Prostate gland (tissue), 2 donors: Measurements from ENCODE around the gene GRID1. TPM values are rescaled to one million over a fixed set of nuclear protein-coding genes. Genes with fewer than 3 reads are reported as not detected.

ENCODE experiments used
- DNase-seq: peaks from one replicate; pipeline ENCODE4 v3.0.0-alpha.2; 2019; ENCODE audit warnings: low spot score
- H3K27ac ChIP-seq, 2 donors: fragments of 200-600 bp; sonication (generic); 2 replicates each; pipeline ENCODE4 v1.5.1; 2017 to 2019
- H3K27me3 ChIP-seq: fragments of 200-600 bp; sonication (generic); replicated peaks from 2 replicates; pipeline ENCODE4 v1.5.1; 2019; ENCODE audit not compliant: insufficient read depth
- H3K36me3 ChIP-seq, 2 donors: fragments of 200-600 bp; sonication (generic); 1 replicate in 1 of 2; 2 replicates in 1 of 2; pipeline versions ENCODE4 v1.5.1 to v1.8.1; 2017 to 2019
- H3K4me1 ChIP-seq: fragments of 200-600 bp; sonication (generic); replicated peaks from 2 replicates; pipeline ENCODE4 v1.5.1; 2019
- H3K4me3 ChIP-seq, 2 donors: fragments of 200-600 bp; sonication (generic); 2 replicates each; pipeline ENCODE4 v1.5.1; 2017 to 2019
- H3K9me3 ChIP-seq: fragments of 200-600 bp; sonication (generic); 2 replicates; pipeline ENCODE4 v1.5.1; 2017
- CTCF ChIP-seq, 4 experiments: fragments of 200-600 bp in 2 of 4; fragments of 450-650 bp in 2 of 4; sonication (generic) in 2 of 4; IDR thresholded peaks; 1 replicate in 3 of 4; 2 replicates in 1 of 4; pipeline ENCODE4 v1.5.1; 2016 to 2019; ENCODE audit warnings: antibody characterized with exemption in 4 of 4, mild to moderate bottlenecking in 2 of 4, moderate library complexity in 2 of 4
- POLR2A ChIP-seq: fragments of 450-650 bp; IDR thresholded peaks from one replicate; pipeline ENCODE4 v1.6.1; 2016; ENCODE audit warnings: antibody characterized with exemption, mild to moderate bottlenecking
- POLR2AphosphoS5 ChIP-seq: sonication (generic); formaldehyde crosslinking; IDR thresholded peaks from one replicate; pipeline ENCODE4 v1.6.1; 2017; ENCODE audit warnings: antibody characterized with exemption
- WGBS: methylation state at CpG from one replicate; pipeline ENCODE4 v1.1.5; 2018; 5-methylcytosine and 5-hydroxymethylcytosine counted together
- intact Hi-C: fragments of 100-400 bp; cut with DNase I; formaldehyde crosslinking; loops from one replicate; pipeline ENCODE4 v1.14.2; 2022
- total RNA-seq, 2 donors: library from RNA; depleted of rRNA; stranded (reverse); fragments of >200 nt; gene quantifications; one replicate each; pipeline ENCODE4 v1.1.0, GENCODE V29; 2016

Gene GRID1
- total RNA-seq, 2 donors from 2014 or later = 1.0 to 10.0 TPM

DNA sequence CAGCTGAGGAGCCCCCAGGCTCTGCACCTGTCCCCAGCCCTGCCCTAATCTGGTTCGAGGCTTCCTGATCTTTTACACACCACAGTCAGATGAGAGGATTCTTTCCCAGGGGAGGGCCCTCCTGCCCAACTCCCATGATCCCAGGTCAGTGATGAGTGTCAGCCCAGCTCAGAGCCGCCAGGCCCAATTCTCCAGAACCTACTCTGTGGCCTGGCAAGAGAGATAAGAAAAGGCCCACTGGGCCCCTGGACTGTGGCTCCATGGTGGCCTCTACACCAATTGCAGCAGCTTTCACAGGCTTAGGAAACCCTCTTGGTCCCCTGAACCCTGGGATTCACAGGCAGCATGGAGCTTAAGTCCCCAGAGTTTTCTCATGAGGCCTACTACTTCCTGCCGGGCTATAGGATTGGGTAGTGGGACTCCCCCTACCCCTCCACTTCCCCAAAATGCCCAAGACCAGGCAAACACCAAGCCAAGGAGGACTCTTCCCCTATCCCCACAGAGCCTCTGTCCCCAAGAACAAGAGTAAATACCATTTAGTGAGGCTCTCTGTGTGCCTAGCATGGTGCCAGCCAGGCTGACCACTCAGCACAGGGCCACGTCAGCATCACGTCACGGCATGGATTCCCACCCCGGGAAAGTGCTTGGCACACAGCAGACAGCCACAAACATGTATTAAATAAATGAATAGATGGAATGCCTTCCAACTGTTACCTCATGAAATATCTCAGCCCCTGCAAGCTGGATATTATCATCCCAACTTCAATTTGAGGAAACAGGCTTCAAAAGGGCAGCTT lies 100.0 kb downstream of the GRID1 start:
- H3K27ac ChIP-seq = no peak overlapping the region
- no peaks in the 10 kb centered on the region for H3K4me1 ChIP-seq
- TF ChIP-seq CTCF (IDR thresholded peaks at IDR 0.05) = no peak
- no peak for TF ChIP-seq POLR2A
- no peak for TF ChIP-seq POLR2AphosphoS5
- no peaks in the 10 kb centered on the region for H3K9me3 ChIP-seq
- no peak for DNase-seq
- no peaks in the 10 kb centered on the region for H3K27me3 ChIP-seq
- intact Hi-C loops = no loop called here
- no peak overlapping the region for H3K4me3 ChIP-seq
- H3K36me3 ChIP-seq = no peaks in the 10 kb centered on the region
- WGBS = 92% methylated on average over 7 of the region's 7 CpGs

GRCh38 chr10:86265895-86266259 lies 100.7 kb downstream of the GRID1 start:
- WGBS = 93% methylated on average over 3 of the region's 3 CpGs
- Histone ChIP-seq H3K9me3 (no peaks in the 10 kb centered on the region), H3K4me1 (no peaks in the 10 kb centered on the region), H3K36me3 (no peaks in the 10 kb centered on the region), H3K27ac (no peak overlapping the region), H3K4me3 (no peak overlapping the region), H3K27me3 (no peaks in the 10 kb centered on the region)
- intact Hi-C loops = no loop called here
- TF ChIP-seq POLR2AphosphoS5 (no peak), POLR2A (no peak), CTCF (IDR thresholded peaks at IDR 0.05) (no peak)
- DNase-seq = no peak

- intact Hi-C loops = no loop called here
- H3K4me3 ChIP-seq = no peak overlapping the region
- no peaks in the 10 kb centered on the region for H3K36me3 ChIP-seq
- no peaks in the 10 kb centered on the region for H3K9me3 ChIP-seq
- H3K27me3 ChIP-seq = no peaks in the 10 kb centered on the region
- TF ChIP-seq CTCF (IDR thresholded peaks at IDR 0.05) = no peak
- no peak for TF ChIP-seq POLR2AphosphoS5
- TF ChIP-seq POLR2A = no peak
- 83% methylated on average over 8 of the region's 8 CpGs for WGBS
- no peak for DNase-seq
- no peak overlapping the region for H3K27ac ChIP-seq
- no peaks in the 10 kb centered on the region for H3K4me1 ChIP-seq
These were observed 101.2 kb downstream of the GRID1 start for GRCh38 chr10:86265236-86265894.

DNA sequence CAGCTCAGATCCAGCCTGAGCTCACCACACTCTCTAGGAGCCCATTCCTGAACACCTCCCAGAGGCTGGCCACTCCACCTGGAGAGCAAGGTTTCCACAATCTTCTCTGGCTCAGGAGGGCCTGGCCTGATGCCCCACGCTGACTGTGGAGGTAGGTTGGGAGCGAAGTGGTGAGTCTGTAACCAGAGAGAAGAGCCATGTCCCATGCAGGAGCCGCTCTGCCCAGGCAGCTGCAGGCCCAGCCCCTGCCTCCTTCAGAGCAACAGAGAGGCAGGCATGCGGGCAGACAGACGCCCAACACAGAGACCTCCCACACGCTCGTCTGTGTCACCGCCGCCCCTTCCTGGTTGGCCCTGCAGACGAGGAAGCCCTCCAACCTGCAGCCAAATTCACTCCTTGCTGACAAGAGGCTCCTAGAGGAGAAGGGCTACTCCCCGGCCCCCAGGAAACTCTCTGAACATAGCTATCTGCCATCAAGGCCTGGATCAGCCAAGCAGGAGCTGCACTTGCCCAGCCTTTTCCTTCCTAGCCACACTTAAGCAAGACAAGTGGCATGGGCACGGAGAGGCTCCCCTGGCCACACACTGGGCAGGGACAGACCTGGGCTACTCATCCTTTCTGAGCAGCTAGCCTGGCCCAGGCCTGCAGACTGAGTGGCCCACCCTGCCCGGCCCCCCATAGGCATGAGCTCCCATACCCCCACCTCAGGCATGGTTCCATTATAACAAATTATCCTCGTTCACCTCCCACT lies 101.9 kb downstream of the GRID1 start:
- Histone ChIP-seq H3K9me3 (no peaks in the 10 kb centered on the region), H3K4me3 (no peak overlapping the region), H3K27ac (no peak overlapping the region), H3K36me3 (no peaks in the 10 kb centered on the region), H3K4me1 (no peaks in the 10 kb centered on the region), H3K27me3 (no peaks in the 10 kb centered on the region)
- no peak for DNase-seq
- 78% methylated on average over 14 of the region's 14 CpGs for WGBS
- TF ChIP-seq POLR2AphosphoS5 (no peak), POLR2A (no peak), CTCF (IDR thresholded peaks at IDR 0.05) (no peak)
- intact Hi-C loops = no loop called here
